Stimulated activated CD8-positive, alpha-beta memory T cell treated with anti-CD3 and anti-CD28 coated beads, Interleukin-4, amount 100 ng/mL, for 4 hours (primary cell): Measurements from ENCODE around the gene BDKRB1.

Experiments
- DNase-seq, 2 donors: peaks; one replicate each; pipeline ENCODE4 v3.0.0-alpha.2; 2020; ENCODE audit warnings: low read depth in 2 of 2, low spot score in 1 of 2

BDKRB1 gene

DNA sequence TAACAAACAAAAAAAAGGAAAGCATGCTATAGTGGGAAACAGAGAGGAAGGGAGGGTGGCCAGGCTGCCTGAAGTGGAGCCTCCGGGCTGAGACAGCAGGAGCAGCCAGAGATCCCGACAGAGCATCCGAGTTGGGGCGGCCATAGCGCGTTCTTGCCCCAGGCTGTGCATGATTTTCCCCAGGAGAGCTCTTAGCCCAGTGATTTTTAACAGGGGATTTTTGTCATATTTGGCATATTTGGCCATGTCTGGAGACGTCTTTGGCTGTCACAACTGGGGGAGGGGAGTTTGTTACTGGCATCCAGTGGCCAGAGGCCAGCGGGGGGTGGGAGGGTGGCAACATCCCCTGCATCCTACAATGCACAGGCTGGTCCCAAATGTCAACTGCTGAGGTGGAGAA lies 23.6 kb downstream of the BDKRB1 start:
- DNase-seq, result no peak

DNA sequence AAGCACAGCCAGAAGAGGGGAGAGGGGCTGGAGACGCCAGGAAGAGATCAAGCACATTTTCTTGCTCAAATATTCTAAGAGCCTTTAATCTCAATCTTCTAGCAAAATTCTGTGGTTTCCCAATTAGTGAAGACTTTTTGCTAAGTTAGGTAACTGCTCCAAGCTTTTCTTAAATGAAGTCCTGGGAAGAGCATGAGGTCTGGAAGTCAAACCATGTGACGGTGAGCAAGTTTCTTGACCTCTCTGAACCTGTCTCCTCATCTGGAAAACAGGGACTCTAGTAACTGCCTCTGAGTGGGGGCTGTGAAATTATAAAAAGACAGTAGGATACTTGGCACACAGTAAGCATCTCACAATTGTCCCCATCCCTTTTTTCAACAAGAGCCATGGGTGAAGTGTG lies 24.1 kb downstream of the BDKRB1 start:
- DNase-seq, result no peak

DNA sequence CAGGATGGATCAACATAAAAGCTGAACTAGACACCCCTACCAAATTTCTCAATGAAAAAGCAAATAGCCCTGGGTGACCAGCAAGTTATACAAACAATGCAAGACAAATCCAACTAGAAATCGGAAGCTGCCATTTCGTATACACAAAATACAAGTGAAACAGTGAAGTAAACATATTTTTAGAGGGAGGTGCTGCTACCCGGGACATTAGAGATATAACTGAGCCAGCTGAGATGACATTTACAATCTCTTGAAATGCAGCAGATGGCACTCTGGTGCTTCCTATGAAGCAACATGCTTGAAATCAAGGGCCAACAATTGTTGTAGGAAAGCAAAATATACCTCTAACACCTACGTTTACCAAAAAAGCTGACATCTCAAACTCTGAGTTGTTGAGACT lies 25.5 kb downstream of the BDKRB1 start:
- no peak for DNase-seq

DNA sequence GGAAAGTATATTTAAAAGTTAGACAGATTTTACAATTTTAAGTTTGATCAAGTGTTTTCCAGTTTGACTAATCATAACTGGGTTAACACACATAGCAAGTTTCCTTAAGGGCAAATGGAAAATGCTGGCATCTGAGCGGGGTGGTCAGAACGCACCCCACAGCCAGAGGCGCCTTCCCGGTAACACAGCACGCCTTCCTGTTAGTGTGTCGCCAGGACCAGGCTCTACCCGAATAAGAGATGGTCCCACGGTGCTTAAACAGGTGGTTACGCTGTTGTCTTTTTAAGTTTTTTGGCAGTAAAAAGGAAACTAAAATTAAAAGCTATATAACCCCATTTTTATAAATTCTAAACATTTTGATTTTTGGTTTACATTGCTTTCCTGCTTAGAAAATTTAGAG lies 28.0 kb downstream of the BDKRB1 start:
- no peak for DNase-seq

DNA sequence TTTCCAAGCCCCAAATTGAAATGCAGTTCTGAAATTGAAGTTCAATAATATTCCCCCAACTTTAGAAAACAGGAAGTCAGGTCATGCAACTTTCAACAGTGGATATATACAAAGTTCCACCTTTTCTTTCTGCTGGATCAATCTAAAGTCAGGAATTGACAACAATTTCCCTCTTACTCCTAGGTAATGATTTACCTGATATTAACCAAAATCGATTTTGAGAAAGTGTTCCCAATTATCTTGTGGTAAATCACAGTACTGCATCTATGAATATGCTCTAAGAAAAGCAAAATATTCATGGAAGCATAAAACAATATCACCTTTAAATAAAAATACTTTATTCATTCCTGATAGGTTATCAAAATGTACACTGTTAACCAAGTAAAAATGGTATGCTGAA lies 28.4 kb downstream of the BDKRB1 start:
- no peak for DNase-seq

DNA sequence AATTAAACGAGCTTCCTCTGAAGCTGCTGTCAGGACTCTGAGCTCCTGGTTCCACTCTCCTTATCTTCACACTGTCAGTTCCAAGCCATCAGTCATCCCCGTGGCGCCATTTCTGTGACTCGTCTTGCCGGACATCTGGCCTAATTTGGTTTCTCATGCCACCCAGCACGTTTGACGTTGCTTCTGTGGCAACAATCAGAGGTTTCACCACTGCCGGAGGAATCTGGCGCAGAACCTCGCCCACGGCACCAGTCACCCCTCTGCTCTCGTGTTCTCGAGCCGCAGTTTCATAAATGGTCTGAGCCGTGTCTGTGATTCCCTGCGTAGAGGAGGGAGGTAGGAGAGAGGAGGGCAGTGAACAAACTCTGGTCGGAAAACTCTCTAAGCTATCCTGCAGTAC lies 29.7 kb downstream of the BDKRB1 start:
- no peak for DNase-seq

DNA sequence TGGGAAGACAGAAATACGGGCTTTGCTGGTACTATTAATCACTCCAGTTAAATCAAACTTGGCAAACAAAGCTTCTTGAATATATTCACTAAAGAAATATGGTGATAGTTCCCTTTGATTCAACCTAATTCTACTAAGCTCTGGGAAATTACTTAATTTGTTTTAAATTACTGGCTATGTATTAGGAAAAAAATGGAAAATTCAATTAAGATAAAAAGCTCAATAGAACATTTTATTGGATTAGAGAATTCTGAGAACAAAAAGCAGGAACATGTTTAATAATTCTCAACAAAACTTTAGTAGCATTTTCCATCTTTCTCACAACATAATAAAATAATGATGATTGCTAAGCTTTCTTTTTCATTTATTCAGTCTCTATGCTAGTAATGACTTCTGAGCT lies 30.2 kb downstream of the BDKRB1 start:
- no peak for DNase-seq

DNA sequence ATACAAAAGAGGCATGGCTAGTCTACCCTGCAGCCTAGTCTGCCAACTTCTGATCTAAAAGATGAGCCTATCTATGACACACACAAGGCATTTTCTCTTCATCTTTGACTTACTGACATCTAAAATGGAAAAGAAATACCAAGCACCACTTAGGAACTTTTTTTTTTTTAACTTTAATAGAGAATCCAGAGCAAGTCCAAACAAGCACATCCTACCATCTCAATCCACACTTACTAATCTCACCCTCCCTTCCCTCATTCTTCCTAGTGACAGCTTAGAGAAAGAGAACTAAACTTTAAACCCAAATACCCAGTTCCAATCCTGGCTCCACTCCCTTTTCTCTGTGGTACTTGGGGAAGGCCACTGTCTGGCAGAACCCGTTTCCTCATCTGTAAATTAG lies 31.8 kb downstream of the BDKRB1 start:
- DNase-seq, result no peak

DNA sequence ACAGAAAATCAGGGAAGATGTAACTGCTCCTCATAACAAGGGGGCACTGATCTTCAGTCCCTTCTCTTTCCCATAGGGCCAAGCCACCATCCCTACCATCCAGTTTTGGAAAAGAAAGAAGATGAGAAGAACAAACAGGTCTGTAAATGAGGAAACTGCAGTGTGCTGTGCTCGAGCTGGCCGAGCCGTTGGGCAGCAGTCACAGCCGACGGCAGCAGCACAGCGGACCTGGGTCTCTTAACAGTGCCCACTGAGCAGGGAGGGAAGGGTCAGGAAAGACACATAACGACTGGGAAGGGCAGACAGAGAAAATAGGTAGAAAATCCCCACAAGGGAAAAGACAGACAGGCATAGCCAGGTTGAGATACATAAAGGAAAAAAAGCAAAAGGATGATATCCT lies 38.2 kb downstream of the BDKRB1 start:
- DNase-seq, result no peak

DNA sequence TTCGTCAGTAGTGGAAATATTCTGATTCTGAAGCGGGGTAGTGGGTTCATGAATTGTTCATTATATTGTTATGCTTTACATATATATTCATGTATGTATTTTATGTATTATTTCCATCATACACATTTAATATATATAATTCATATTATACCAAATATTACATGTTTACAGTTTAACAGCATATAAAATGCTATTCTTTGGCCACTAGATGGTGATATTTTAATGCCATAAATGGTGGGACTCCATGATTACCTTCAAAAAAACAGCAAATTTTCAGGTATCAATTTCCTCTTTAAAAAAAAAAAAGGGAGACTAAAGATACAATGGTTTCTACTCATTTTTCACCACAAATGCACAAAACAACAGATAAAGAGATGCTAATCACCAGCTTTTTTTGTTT lies 41.0 kb downstream of the BDKRB1 start:
- no peak for DNase-seq

DNA sequence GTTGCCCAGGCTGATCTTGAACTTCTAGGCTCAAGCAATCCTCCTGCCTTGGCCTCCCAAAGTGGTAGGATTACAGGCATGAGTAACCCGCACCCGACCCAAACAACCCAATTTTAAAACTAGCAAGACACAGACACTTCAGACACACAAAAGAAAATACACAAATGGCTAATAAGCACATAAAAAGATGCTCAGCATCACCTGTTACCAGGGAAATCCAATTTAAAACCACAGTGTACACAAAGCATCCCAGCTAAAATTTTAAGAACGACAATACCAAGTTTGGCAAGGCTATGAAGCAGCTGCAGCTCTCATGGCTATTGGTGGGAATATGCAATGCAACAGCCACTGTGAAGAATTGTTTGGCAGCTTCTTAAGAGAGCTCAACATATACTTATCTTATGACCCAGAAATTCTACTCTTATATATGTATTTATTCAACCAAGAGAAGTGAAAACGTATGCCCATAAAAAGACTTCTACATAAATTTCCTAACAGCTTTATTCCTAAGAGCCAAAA lies 42.0 kb downstream of the BDKRB1 start:
- no peak for DNase-seq

DNA sequence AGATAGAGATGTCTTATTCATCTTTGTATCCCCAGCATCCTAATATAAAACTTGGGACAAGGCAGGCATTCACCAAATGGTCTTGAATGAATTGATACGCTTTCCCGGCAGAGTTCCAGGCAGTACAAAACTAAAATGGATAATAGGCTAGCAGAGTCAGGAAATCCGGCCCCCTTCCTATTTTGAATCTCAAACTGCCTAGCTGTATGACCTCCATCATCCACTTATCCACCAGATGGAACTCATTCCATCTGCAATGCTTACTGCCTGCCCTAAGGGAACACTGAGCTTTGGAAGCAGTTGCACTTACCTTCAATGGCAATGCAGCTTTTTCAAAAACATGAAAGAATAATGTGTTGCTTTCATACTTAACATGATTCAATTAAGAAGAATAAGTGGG lies 43.4 kb downstream of the BDKRB1 start:
- no peak for DNase-seq

DNA sequence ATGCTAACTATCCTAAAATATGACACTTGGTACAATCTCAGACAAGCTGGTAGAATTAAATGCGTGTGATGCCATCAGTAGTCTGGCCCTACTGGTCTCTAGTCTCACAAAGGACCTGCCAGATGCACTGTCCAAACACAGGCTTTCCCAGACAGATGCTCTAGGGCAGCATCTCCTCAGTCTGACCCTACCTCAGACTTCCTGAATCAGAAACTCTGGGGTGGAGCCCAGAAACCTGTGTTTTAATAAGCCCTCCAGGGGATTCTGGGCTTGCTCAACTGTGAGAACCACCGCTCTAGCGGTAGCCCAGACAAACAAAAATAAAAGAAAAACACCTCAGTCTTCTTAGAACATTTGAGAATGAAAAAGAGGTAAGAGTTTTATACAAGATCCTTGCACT lies 48.0 kb downstream of the BDKRB1 start:
- no peak for DNase-seq

DNA sequence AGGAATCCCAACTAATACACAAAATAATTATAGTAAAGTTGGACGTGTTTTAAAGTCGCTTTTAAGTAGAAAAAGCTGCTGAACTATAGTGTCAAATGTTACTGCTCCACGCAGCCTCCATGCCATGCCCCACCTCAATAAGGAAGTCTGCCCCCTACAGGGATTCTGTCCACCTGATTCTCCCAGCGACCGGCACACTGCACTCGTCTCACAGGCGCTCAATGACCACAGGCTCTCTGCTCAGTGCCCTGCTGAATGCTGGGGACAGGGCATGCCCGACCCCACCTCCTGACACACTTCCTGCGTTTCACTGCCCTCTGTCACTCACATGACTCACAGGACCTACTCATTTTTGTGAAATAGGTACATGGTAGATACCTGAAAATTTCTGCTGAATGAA lies 48.9 kb downstream of the BDKRB1 start:
- no peak for DNase-seq

DNA sequence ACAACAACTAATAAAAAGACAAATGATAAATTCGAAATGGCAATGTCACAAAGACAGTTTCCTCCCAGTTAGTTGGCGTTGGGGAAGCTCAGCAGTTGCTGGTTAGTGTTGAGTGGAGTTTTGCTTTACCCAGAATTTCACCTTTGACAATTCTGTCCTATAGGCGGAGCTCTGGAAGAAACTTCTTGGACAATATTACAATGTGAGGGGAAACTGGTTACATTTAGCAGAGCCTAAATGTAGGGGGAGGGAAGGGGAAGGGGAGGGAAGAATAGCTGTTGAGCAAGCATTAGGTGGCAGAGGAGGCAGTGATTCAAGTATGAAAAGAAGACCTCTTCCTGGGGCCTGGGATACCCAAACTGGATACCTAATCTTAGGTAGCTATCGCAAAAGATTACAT lies 51.4 kb downstream of the BDKRB1 start:
- no peak for DNase-seq

DNA sequence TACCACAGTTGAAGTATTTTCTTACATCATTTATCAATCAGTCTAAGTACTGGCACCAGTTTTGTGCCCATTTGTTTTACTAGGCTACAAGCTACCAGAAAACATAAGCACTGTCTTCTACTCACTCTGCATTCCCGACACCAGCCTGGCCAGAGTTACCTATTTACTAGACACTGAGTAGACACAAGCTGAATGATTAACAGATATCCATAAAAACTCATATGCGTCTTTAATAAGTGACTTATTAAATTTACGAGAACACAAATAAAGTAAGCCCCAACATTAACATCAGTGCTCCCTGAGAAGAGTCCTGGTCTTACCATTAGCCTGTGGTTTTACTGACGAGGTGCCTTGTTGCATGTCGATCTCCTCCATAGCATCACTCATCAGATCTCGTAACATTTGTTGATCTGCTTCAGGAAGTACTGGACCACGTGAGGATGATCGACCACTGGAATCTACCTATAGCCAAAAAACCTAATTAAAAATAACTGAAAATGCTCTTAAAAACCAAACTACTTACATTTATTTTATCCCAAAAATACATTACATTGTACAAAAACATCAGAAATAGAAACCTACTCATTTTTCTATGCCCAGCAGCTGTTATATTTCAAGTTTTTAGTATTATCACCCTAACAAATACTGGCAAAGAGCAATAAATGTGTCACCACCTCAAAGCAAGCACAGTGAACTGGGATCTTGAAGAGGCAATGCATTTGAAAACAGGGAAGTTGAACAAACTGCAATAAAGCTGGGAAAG lies 53.3 kb downstream of the BDKRB1 start:
- no peak for DNase-seq

DNA sequence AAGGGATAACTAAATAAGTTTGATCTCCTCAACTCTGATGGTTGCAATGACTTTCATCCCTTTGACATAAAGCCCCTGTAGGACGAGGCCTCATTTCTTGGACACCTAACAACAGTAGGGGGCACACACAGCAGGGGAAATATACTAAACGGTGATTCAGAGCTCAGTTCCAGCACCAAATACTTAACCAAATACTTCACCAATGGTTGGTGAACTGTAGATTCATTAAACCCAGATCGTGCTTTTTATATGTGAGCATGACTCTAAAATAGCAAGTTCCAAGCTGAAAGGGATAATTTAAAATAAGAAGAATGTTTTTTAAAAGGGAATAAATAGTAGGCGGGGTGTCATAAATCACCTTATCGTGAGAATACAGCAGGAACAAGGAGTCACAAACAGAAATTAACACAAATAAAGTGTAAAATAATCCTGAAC lies 53.9 kb downstream of the BDKRB1 start:
- DNase-seq, result no peak

DNA sequence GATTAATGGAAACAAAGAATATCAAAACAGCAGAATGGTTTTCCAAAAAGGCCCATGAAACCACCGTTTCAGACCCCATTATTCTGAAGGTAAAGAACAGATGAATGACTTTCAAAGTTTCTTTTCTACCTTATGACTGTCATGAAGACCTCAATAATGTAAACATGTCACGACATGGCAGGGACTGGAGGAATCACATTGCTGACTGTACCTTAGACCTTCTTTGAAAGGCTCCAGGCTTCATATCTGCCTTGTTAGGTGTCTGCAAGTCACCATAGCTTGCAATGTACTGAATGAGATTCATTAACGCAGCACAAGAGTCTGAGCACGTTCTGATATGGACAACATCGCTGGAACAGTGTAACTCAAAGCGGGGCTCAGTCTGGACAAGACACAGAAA lies 54.9 kb downstream of the BDKRB1 start:
- no peak for DNase-seq
